ENCODE measurements around the gene VRTN. TPM values are rescaled to one million over a fixed set of nuclear protein-coding genes. Genes with fewer than 3 reads are reported as not detected.
A peak's percentile ranks its signal among the peaks of the same experiment; 100 is the strongest.

The VRTN gene
- total and polyA plus RNA-seq, 2 of the 8 experiments (the other 6 are each of a cell fraction or from before 2014, with no cell fraction given), result 133 to 148 TPM

- WGBS, 2 experiments (ENCODE audit: extremely low coverage in 1 of 2, insufficient coverage in 1 of 2, insufficient read length in 1 of 2, insufficient replicate concordance in 2 of 2, low coverage in 1 of 2, low lambda C conversion rate in 2 of 2, missing lambda C conversion rate in 1 of 2), result 8% methylated on average over 1 of the region's 1 CpG; no CpG with 5 or more reads in 1 of the 2 experiments
- Histone ChIP-seq H3K79me1 (ENCODE audit: low read depth, low read length) (no peaks in the 10 kb centered on the region), H3K36me3 (ENCODE audit: control insufficient read depth in 2 of 4, insufficient read depth in 4 of 4, low read length in 3 of 4) (peaks cover 0 to 17% (median 0%) of the 10 kb centered on the region in 4 experiments; a peak in 2 of 8 replicates), H3K23ac (ENCODE audit: insufficient read length) (no peak overlapping the region), H3K9ac (replicated peaks in 1 of 4; ENCODE audit: extremely low read depth in 1 of 4, low read depth in 3 of 4, low read length in 3 of 4) (peak overlapping the region in 3 of 4 experiments; percentile 66 to 93 (median 91); a peak in 6 of 7 replicates), H4K91ac (replicated peaks; ENCODE audit: insufficient read length, low read length) (peak overlapping the region; percentile 97), H3K23me2 (ENCODE audit: low read depth, low read length) (peaks cover 30% of the 10 kb centered on the region), H4K5ac (ENCODE audit: insufficient read length, low read depth, low read length) (peak overlapping the region; percentile 91), H3K18ac (ENCODE audit: extremely low read depth, low read length) (peak overlapping the region; percentile 82), H3K27me3 (replicated peaks in 1 of 4; ENCODE audit: control insufficient read depth in 3 of 4, extremely low read depth in 1 of 4, insufficient read depth in 3 of 4, low read length in 3 of 4) (no peaks in the 10 kb centered on the region), H4K8ac (ENCODE audit: extremely low read depth, insufficient read depth, low read length) (peak overlapping the region; percentile 74), H3K9me3 (ENCODE audit: insufficient read depth in 2 of 2, low read depth in 1 of 2, low read length in 1 of 2) (no peaks in the 10 kb centered on the region), H3K79me2 (ENCODE audit: control insufficient read depth in 1 of 2, insufficient read depth in 2 of 2, low read length in 2 of 2) (peaks cover 37 to 67% of the 10 kb centered on the region in 2 experiments), H2BK5ac (ENCODE audit: low read depth, low read length) (peak overlapping the region; percentile 97), H2BK12ac (ENCODE audit: low read depth, low read length) (peak overlapping the region; percentile 18; the same call in 1 of the 2 replicates), H2AFZ (ENCODE audit: low read length) (no peak overlapping the region), H3K4me2 (ENCODE audit: insufficient read depth in 1 of 2, low read depth in 2 of 2, low read length in 2 of 2) (peak overlapping the region; percentile 95 to 96), H2BK20ac (ENCODE audit: low read length) (peak overlapping the region; percentile 87; the same call in 1 of the 2 replicates), H3K4me3 (ENCODE audit: extremely low read depth in 1 of 4, insufficient read depth in 2 of 4, low read depth in 3 of 4, low read length in 4 of 4) (peak overlapping the region; percentile 87 to 98 (median 90)), H3K27ac (ENCODE audit: low read depth, low read length) (peak overlapping the region; percentile 89), H2BK120ac (replicated peaks; ENCODE audit: low read depth, low read length) (peak overlapping the region; percentile 96), H3K56ac (replicated peaks; ENCODE audit: insufficient read length, low read depth, low read length) (peak overlapping the region; percentile 88), H4K20me1 (replicated peaks in 1 of 2; ENCODE audit: control insufficient read depth in 1 of 2, insufficient read depth in 2 of 2, low read length in 2 of 2) (peaks cover 8 to 9% of the 10 kb centered on the region in 2 experiments), H2BK15ac (ENCODE audit: low read length) (peak overlapping the region; percentile 83), H2AK5ac (ENCODE audit: low read depth, low read length) (peak overlapping the region; percentile 57; the same call in 1 of the 2 replicates), H3K4ac (replicated peaks; ENCODE audit: insufficient read length, low read depth, low read length) (peak overlapping the region; percentile 92), H3K14ac (ENCODE audit: insufficient read length) (no peak overlapping the region), H3K4me1 (replicated peaks in 1 of 4; ENCODE audit: control insufficient read depth in 3 of 4, insufficient read depth in 4 of 4, low read length in 3 of 4) (peaks cover 4 to 17% (median 12%) of the 10 kb centered on the region in 4 experiments)
- DNase-seq (ENCODE audit: low read depth in 1 of 2, low spot score in 2 of 2) (no peak), FAIRE-seq (no peak)
- ChIA-PET CTCF (ENCODE audit: partially characterized antibody) (interaction anchor here (0.7 to 8.5 kb wide), 22 partner anchors 8 to 145 kb away, joined by 3 to 49 read pairs (median 4); partner anchors contain the start of genes ABCD4 and NPC2), POLR2A (ENCODE audit: partially characterized antibody) (interaction anchor here (0.6 to 15.0 kb wide), 24 partner anchors 9 to 561 kb away, joined by 3 to 282 read pairs (median 4); partner anchors contain the start of gene ABCD4)
- no peak for TF ChIP-seq CTBP2 (IDR thresholded peaks at IDR 0.05; ENCODE audit: borderline replicate concordance, insufficient read depth, insufficient read length, low read length)
- TF ChIP-seq TAF1 (IDR thresholded peaks at IDR 0.05; ENCODE audit: low read depth, low read length), result peak; percentile 23; the same call in 1 of the 2 replicates
- TF ChIP-seq, protein P1, sequence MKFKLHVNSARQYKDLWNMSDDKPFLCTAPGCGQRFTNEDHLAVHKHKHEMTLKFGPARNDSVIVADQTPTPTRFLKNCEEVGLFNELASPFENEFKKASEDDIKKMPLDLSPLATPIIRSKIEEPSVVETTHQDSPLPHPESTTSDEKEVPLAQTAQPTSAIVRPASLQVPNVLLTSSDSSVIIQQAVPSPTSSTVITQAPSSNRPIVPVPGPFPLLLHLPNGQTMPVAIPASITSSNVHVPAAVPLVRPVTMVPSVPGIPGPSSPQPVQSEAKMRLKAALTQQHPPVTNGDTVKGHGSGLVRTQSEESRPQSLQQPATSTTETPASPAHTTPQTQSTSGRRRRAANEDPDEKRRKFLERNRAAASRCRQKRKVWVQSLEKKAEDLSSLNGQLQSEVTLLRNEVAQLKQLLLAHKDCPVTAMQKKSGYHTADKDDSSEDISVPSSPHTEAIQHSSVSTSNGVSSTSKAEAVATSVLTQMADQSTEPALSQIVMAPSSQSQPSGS (IDR thresholded peaks at IDR 0.05; ENCODE audit: low read length), result 0 out of 2 replicates have a peak, but pooled peaks have one; percentile 1
- peak in 1 of 2 experiments; percentile 17; a peak in 1 of 4 replicates for TF ChIP-seq HDAC2 (IDR thresholded peaks at IDR 0.05; ENCODE audit: borderline replicate concordance in 1 of 2, low read depth in 2 of 2, low read length in 2 of 2)
- TF ChIP-seq EZH2 (IDR thresholded peaks at IDR 0.05; ENCODE audit: low read depth, low read length, severe bottlenecking), result no peak
- TF ChIP-seq TEAD4 (IDR thresholded peaks at IDR 0.05; ENCODE audit: low read depth, low read length), result no peak
- no peak for TF ChIP-seq NRF1 (IDR thresholded peaks at IDR 0.05; ENCODE audit: low read depth, low read length)
- TF ChIP-seq KDM1A (IDR thresholded peaks at IDR 0.05; ENCODE audit: borderline replicate concordance, low read length), result no peak
- TF ChIP-seq CREB1 (IDR thresholded peaks at IDR 0.05), result 0 out of 2 replicates have a peak, but pooled peaks have one; percentile 0
- TF ChIP-seq YY1 (IDR thresholded peaks at IDR 0.05; ENCODE audit: low read depth, low read length), result 0 out of 2 replicates have a peak, but pooled peaks have one; percentile 6
- peak in 1 of 2 experiments; percentile 55; a peak in 1 of 3 replicates for TF ChIP-seq POLR2A (IDR thresholded peaks at IDR 0.05; ENCODE audit: control extremely low read depth in 1 of 2, low read depth in 2 of 2, low read length in 2 of 2)
Observed at GRCh38 chr14:74347795-74348100, 523 bp upstream of the VRTN start.
